Renal cortex interstitium (tissue), 15 donors: ENCODE results near the gene C1QTNF12. TPM values are rescaled to one million over a fixed set of nuclear protein-coding genes. Genes with fewer than 3 reads are reported as not detected.
A peak's percentile ranks its signal among the peaks of the same experiment; 100 is the strongest.

Experiments used
- DNase-seq, 11 donors: peaks; one replicate each; pipeline ENCODE4 v3.0.0-alpha.2; 2013; ENCODE audit warnings: low read depth in 9 of 11, low spot score in 4 of 11; ENCODE audit errors: extremely low read depth in 1 of 11
- long read RNA-seq, 16 experiments: transcript quantifications; one replicate each; lab custom pipeline, GENCODE V29; 2026
- polyA plus RNA-seq, 3 donors: library from polyadenylated mRNA; unstranded; fragments of 120-200 nt; gene quantifications; one replicate each; pipeline ENCODE4 v1.2.1, GENCODE V29; 2013; ENCODE audit not compliant: insufficient read length in 3 of 3

Gene C1QTNF12, protein sequence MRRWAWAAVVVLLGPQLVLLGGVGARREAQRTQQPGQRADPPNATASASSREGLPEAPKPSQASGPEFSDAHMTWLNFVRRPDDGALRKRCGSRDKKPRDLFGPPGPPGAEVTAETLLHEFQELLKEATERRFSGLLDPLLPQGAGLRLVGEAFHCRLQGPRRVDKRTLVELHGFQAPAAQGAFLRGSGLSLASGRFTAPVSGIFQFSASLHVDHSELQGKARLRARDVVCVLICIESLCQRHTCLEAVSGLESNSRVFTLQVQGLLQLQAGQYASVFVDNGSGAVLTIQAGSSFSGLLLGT
- polyA plus RNA-seq = 10 to 100 TPM in 2 of 3 donors, 1 to 10 TPM in 1; 7.5 to 17.4 (median 12.2) TPM
- long read RNA-seq, donor 1, partial matches to known transcripts = 0 of 4 reads
- long read RNA-seq, donor 1, other reads (novel, unspliced or antisense) = 0 of 4 reads
- long read RNA-seq, donor 2, partial matches to known transcripts = 0 of 2 reads
- long read RNA-seq, donor 2, other reads (novel, unspliced or antisense) = 0 of 2 reads
- long read RNA-seq, donor 3, transcript C1QTNF12-201 (8 exons, 1,036 nt) = major isoform, 6 of 8 reads
- long read RNA-seq, donor 3, partial matches to known transcripts = 0 of 8 reads
- long read RNA-seq, donor 3, other reads (novel, unspliced or antisense) = 0 of 8 reads
- long read RNA-seq, donor 4, partial matches to known transcripts = 5 of 10 reads
- long read RNA-seq, donor 4, other reads (novel, unspliced or antisense) = 0 of 10 reads
- long read RNA-seq, donor 5 = 0 reads
- long read RNA-seq, donor 6, transcript C1QTNF12-201 (8 exons, 1,036 nt) = major isoform, 5 of 5 reads
- long read RNA-seq, donor 6, partial matches to known transcripts = 0 of 5 reads
- long read RNA-seq, donor 6, other reads (novel, unspliced or antisense) = 0 of 5 reads
- long read RNA-seq, donor 7, transcript C1QTNF12-201 (8 exons, 1,036 nt) = major isoform, 8 of 11 reads
- long read RNA-seq, donor 7, partial matches to known transcripts = 0 of 11 reads
- long read RNA-seq, donor 7, other reads (novel, unspliced or antisense) = 0 of 11 reads
- long read RNA-seq, donor 8, transcript C1QTNF12-201 (8 exons, 1,036 nt) = major isoform, 8 of 10 reads
- long read RNA-seq, donor 8, partial matches to known transcripts = 0 of 10 reads
- long read RNA-seq, donor 8, other reads (novel, unspliced or antisense) = 0 of 10 reads
- long read RNA-seq, donor 9, partial matches to known transcripts = 0 of 4 reads
- long read RNA-seq, donor 9, other reads (novel, unspliced or antisense) = 0 of 4 reads
- long read RNA-seq, donor 10, transcript C1QTNF12-201 (8 exons, 1,036 nt) = major isoform, 5 of 5 reads
- long read RNA-seq, donor 10, partial matches to known transcripts = 0 of 5 reads
- long read RNA-seq, donor 10, other reads (novel, unspliced or antisense) = 0 of 5 reads
- long read RNA-seq, donor 11, transcript C1QTNF12-201 (8 exons, 1,036 nt) = major isoform, 5 of 8 reads
- long read RNA-seq, donor 11, partial matches to known transcripts = 0 of 8 reads
- long read RNA-seq, donor 11, other reads (novel, unspliced or antisense) = 0 of 8 reads
- long read RNA-seq, donor 12, partial matches to known transcripts = 0 of 2 reads
- long read RNA-seq, donor 12, other reads (novel, unspliced or antisense) = 0 of 2 reads
- long read RNA-seq, donor 13, transcript C1QTNF12-201 (8 exons, 1,036 nt) = major isoform, 7 of 11 reads
- long read RNA-seq, donor 13, partial matches to known transcripts = 0 of 11 reads
- long read RNA-seq, donor 13, other reads (novel, unspliced or antisense) = 0 of 11 reads
- long read RNA-seq, donor 14, transcript C1QTNF12-201 (8 exons, 1,036 nt) = major isoform, 5 of 7 reads
- long read RNA-seq, donor 14, partial matches to known transcripts = 0 of 7 reads
- long read RNA-seq, donor 14, other reads (novel, unspliced or antisense) = 0 of 7 reads
- long read RNA-seq, donor 15, partial matches to known transcripts = 0 of 2 reads
- long read RNA-seq, donor 15, other reads (novel, unspliced or antisense) = 0 of 2 reads
- long read RNA-seq, donor 16, transcript C1QTNF12-201 (8 exons, 1,036 nt) = major isoform, 6 of 8 reads
- long read RNA-seq, donor 16, partial matches to known transcripts = 0 of 8 reads
- long read RNA-seq, donor 16, other reads (novel, unspliced or antisense) = 0 of 8 reads

DNA sequence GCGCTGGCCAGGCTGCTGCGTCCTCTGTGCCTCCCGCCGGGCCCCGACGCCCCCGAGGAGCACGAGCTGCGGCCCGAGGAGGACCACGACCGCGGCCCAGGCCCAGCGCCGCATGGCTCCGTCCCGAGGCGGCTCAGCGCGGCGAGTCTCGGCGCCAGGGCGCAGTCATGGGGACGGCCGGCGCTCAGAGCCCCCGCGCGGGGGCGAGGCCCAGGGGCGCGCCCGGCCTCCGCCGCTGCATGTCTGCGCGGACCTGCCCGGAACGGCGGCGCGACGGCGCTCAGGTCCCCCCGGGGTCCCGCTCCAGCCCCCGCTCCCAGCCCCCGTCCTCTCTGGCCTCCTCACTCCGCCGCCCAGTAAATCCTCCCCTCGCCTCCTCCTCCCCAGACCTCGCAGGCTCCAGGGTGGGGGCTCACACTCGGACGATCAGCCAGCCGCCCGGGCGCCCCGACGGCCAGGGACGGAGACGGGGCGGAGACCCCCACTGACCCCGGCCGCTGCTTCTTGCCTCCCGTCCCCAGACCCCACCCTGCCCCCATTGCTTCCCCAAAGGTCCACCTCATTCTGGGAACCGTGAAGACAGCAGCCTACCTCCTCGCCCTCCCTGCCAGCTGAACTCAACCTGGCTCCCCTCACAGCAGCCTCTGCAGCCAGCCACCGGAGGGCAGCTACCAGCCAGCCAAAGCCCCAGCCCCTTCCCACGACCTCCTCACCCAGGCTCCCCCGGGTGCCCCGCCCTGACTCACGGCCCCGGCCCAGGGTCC lies at the start of gene C1QTNF12:
Gene C1QTNF12, minus strand, starts transcription at position 146 of the 764 bp plus-strand sequence. Its CDS starts 32 bp downstream, at position 114.
- DNase-seq = no peak

DNA sequence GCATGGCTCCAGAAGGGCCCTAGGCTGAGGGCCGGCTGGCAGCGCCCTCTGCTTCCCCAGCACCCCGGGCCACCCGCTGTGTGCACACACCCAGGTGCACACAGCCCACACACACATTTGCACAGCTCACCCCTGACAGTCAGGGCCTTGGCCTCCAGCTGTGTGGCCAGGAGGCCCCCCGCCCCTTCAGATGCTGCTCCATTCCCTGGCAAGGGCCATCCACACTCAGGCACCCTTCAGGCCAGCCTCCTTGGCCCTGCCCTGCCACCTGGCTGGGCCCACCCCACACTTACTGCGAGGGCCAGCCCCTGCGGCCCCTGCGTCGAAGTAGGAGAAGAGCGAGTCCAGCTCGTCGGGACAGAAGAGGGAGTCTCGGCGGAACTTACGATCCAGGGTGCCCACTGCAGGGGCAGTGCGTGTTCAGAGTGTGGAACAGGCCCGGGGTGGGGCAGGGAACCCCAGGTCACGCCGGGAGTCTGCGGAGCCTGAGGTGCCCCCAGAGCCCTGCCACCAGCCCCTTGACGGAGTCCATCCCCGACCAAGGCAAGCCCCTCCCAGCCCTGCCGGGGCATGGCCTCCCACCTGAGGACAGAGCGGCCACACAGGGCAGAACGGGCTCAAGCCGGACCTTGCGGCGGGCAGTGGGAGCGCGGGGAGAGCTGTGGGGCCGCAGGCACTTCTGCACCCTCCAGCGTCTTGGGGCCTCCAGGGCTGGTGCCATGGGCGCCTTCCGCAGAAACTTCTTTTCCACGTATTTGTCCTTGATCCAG lies 48.8 kb upstream of the C1QTNF12 start:
- no peak for DNase-seq

DNA sequence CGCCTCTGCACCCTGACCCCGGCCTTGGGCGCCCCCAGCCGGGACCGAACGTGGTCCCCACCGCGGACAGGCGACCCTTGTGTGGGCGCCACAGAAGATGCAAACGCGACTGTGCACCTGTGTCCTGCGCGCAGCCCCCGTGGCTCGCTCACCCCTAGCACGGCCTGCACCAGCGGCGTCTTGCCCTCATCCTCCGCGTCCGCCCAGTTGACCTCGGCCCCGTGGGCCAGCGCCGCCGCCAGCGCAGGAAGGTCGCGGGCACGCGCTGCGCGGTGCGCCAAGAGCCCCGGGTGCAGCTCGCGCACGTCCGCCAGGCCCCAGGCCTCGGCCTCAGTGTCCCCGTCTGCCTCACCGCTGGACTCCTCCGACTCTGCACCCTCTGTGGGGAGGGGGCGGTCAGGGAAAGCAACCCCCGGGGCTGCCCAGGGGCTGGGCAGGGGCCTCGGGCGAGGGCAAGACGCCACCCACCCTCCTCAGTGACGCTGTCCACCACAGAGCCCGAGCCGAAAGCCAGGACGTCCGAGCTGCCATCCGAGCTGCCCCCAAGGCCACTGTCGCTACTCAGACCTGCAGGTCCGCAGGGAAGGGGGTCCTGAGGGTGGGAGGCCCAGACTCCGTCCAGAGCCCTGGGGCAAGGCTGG lies 47.8 kb upstream of the C1QTNF12 start:
- DNase-seq = no peak

DNA sequence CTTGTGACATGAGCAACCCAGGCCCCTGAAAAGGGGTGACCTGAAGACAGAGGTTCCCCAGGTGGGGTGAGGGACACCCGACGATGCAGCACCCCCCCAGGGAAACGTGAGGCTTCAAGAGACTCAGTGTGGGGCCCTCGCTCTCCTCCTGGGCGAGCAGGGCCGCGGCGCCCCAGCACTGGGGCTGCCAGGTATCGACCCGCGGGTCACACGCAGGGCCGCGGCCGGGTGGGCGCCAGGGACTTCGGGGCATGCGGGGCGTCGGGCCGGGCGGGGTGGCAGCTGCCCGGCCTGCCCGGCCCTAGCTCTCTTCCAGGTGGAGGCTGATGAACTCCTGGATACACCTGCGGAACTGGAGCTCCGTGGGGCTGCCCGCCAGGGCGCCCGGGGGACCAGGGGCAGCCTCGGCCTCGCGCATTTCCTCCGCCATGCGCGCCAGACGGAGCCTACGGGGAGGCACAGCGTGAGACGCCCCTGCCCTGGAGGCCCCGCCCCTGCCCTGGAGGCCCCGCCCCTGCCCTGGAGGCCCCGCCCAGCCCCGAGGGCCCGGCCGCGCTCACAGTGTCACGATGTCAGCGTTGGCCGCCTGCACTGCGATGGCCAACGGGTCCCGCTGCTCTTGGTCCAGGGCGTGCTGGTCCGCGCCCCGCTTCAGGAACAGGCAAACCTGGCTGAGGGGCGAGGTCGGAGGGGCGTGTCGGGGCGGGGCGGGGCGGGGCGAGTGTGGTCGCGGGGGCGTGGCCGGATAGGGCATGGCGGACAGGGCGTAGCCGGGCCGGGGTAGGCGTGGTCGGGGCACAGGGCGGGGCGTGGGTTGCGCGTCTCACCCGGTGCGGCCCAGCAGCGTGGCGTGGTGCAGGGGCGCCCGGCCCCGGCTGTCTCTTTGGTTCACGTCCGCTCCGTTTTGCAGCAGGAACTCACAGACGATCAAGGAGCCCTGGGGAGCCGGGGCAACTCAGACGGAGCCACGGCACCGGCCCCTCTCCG lies 47.0 kb upstream of the C1QTNF12 start:
- no peak for DNase-seq

DNA sequence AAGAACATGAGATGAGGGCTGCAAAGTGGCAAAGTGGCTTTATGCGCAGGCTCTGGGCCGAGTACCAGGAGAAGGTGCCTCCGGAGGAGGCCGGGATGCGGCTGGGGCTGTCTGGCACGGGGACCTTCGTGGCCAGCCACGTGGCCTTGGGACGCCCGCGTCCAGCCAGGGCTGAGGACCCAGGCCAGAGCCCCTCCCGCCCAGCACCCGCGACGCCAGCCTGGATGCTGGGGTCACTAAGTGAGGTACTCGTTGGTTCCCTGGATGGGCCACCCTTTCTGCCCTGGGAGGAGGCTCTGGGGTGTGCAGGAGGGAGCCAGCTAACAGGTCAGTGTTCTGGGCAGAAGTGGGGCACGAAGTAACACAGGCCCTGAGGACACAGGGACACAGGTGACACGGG lies 46.3 kb upstream of the C1QTNF12 start:
- DNase-seq = no peak

DNA sequence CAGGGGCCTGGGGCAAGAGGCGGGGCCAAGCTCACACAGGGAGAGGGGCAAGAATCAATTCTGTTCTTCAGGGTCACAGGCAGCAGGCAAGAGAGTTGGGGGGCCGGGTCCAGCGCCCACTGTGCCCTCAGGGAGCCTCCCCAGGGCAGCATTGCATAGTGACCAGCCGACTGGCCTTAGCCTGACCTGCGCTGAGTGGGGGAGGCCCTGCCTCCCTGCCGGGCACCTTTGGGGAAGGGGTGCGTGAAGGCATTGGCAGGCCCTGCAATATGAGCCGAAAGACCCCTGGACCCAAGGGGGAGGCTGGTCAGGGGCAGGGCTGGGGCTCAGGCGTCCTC lies 45.9 kb upstream of the C1QTNF12 start:
- no peak for DNase-seq

DNA sequence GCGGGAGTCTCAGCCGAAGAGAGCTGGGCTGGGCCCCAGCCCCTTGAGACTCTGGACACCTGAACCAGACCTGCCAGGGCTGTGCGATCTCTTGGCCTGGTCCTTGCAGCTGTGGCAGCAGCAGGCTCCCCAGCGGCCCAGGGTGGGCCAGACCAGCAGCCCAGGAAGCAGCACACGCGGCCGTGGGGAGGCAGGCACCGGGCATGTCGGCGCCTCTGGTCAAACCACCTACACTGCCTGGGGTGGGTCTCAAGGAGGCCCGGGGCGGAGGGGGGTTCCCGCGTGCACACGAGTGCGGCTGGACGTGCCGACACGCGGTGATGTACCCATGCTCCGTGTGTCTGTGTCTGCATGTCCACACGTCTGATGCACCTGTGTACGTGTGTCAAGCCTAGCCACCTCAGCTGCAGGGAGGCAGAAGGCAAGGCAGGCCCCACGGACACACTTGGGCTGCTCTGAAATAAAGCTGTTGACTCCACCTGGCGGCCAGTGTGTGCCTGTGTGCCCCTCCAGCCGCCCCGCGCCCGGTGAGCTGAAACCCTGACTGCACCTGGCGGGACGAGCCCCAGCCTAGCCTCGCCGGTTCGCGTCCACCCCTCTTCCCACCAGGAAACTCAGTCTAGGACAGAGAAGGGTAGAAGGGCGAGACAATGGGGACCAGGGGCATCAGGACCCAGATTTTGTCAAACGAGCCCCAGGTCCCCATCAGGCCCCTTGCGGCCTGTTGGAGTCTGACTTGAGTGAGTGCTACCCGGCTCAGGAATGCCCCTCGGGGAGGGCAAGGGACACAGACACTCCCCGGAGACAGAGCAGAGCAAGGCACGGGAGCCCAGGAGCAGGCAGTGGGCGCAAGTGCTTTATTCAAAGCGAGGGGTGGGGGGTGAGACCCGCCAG lies 45.3 kb upstream of the C1QTNF12 start:
- DNase-seq = peak in 8 of 11 donors; percentile 35 to 78 (median 64)

DNA sequence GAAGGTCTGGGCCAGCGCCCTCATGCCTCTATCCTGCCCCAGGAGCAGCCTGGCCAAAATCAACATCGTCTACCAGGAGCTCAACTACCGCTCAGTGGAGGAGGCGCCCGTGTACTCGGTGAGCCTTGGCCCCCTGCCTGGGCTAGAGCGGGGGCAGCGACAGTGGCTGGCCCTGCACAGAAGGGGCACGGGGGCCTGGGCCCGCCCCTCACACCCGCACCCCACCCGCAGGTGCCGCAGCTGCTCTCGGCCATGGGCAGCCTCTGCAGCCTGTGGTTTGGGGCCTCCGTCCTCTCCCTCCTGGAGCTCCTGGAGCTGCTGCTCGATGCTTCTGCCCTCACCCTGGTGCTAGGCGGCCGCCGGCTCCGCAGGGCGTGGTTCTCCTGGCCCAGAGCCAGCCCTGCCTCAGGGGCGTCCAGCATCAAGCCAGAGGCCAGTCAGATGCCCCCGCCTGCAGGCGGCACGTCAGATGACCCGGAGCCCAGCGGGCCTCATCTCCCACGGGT lies 44.6 kb upstream of the C1QTNF12 start:
- no peak for DNase-seq

DNA sequence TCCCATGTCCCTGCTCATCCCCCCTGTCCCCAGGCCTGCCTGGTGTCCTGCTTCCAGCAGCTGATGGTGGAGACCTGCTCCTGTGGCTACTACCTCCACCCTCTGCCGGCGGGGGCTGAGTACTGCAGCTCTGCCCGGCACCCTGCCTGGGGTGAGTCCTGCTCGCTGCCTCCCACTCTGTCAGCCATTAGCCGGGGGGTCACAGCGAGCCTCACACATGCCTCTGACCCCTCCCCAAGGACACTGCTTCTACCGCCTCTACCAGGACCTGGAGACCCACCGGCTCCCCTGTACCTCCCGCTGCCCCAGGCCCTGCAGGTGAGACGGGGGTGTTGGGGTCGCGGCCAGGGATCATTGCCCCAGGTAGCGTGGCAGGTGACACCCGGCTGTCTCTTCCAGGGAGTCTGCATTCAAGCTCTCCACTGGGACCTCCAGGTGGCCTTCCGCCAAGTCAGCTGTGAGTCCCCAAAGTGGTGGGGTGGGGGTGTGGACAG lies 43.8 kb upstream of the C1QTNF12 start:
- DNase-seq = no peak

DNA sequence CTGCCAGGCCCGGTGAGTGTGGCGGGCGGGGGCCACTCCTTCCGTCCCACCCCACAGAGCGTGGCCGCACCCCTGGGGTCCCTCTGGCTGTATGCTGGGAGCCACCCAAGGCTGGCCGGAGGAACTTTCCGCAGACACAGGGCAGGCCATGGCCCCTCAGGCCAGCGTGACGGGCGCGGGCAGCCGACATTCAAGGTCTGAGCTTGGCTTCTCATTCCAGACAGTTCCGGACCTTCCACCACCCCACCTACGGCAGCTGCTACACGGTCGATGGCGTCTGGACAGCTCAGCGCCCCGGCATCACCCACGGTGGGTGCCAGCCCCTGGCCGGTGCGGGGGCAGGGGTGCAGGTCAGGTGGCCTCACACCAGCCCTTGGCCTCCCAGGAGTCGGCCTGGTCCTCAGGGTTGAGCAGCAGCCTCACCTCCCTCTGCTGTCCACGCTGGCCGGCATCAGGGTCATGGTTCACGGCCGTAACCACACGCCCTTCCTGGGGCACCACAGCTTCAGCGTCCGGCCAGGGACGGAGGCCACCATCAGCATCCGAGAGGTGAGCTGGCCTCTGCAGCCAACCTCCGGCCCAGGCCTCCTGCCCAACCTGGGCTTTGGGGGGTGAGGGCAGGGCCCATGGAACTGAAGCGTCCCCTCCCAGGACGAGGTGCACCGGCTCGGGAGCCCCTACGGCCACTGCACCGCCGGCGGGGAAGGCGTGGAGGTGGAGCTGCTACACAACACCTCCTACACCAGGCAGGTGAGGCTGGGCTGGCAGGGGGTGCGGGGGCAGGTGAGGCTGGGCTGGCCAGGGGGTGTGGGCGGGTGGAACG lies 41.0 kb upstream of the C1QTNF12 start:
- no peak for DNase-seq

DNA sequence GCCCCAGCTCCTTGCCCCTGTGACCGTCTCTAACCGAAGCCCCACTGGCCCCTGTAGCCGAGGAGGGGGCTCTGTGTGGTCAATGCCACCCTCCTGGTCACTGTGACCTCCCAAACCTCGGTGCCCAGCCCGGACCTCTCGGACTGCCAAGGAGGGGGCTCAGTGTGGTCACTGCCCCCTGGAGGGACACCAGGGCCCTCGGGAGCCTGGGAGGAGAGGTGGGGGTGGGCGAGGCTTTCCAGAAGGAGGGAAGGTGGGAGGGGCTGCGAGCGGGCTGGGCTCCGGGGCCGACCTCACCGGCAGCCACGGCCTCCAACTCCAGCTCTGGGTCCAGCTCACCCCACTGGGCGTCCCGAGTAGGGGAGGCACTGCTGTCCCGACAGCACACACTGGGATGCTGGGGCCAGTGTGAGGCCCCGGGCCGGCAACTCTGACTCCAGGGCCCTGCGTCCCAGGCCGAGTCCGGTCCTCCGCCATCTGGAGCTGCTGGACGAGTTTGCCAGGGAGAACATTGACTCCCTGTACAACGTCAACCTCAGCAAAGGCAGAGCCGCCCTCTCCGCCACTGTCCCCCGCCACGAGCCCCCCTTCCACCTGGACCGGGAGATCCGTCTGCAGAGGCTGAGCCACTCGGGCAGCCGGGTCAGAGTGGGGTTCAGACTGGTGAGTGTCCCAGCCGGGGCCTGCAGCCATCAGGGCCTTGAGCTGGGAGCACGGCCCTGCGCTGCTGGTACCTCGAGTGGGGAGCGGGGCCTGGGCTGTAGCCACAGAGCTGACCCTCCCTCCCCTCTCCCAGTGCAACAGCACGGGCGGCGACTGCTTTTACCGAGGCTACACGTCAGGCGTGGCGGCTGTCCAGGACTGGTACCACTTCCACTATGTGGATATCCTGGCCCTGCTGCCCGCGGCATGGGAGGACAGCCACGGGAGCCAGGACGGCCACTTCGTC lies 40.1 kb upstream of the C1QTNF12 start:
- DNase-seq = no peak
